Measurements from ENCODE around the gene SPI1.

SPI1 gene

DNA sequence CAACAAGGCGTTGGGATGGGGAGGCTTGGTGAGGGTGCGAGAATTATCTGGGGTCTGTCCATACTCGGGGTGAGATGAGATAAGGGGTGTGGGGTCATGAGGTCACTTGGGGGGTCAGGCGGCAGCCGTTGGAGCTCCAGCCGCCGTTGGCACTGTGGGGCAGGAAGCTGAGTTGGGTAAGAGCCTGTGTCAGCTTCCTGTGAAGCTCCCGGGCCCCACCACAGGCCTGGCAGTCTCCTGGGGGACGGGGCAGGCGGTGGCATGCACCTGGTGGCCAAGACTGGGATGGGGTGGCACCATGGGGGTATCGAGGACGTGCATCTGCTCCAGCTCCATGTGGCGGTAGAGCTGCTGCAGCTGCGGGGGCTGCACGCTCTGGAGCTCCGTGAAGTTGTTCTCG, 18.8 kb downstream of the SPI1 start:
- no peak for DNase-seq (ENCODE audit: insufficient read length, low spot score)

GRCh38 chr11:47359162-47359561, 19.2 kb downstream of the SPI1 start:
- no peak for FAIRE-seq
- no peak for TF ChIP-seq POLR2A (IDR thresholded peaks at IDR 0.05; ENCODE audit: low read depth, low read length)
- TF ChIP-seq TAF1 (IDR thresholded peaks at IDR 0.05; ENCODE audit: low read depth, low read length) = no peak
- TF ChIP-seq POU2F2 (IDR thresholded peaks at IDR 0.05; ENCODE audit: low read depth, low read length) = no peak
- no peak for TF ChIP-seq SPI1 (IDR thresholded peaks at IDR 0.05; ENCODE audit: low read depth, low read length)
- TF ChIP-seq POLR2AphosphoS5 (IDR thresholded peaks at IDR 0.05; ENCODE audit: low read depth, low read length) = no peak
- no peak for TF ChIP-seq PAX5 (IDR thresholded peaks at IDR 0.05; ENCODE audit: insufficient read depth, low read length, severe bottlenecking)

More for the DNA sequence above, 18.8 kb downstream of the SPI1 start:
- FAIRE-seq = no peak
- TF ChIP-seq POLR2A (IDR thresholded peaks at IDR 0.05; ENCODE audit: low read depth, low read length) = no peak
- no peak for TF ChIP-seq SPI1 (IDR thresholded peaks at IDR 0.05; ENCODE audit: low read depth, low read length)
- no peak for TF ChIP-seq PAX5 (IDR thresholded peaks at IDR 0.05; ENCODE audit: insufficient read depth, low read length, severe bottlenecking)
- no peak for TF ChIP-seq POU2F2 (IDR thresholded peaks at IDR 0.05; ENCODE audit: low read depth, low read length)

DNA sequence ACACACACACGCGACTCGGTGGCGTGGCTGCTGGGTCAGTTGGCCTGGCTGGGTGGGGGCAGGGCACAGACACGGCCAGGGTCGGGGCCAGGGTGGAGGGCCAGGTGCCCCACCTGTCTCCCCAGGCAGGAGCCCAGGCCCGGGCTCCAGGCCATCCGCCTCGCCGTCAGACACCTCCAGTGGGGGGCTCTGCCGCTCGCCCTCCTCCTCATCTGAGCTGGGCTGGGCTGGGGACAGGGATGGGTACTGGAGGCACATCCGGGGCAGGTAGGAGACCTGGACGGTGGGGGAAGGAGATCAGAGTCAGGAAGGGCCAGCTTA, 19.7 kb downstream of the SPI1 start:
- FAIRE-seq = no peak
- no peak for DNase-seq (ENCODE audit: insufficient read length, low spot score)
- TF ChIP-seq PAX5 (IDR thresholded peaks at IDR 0.05; ENCODE audit: insufficient read depth, low read length, severe bottlenecking) (no peak), POLR2AphosphoS5 (IDR thresholded peaks at IDR 0.05; ENCODE audit: low read depth, low read length) (no peak), SPI1 (IDR thresholded peaks at IDR 0.05; ENCODE audit: low read depth, low read length) (no peak), POLR2A (IDR thresholded peaks at IDR 0.05; ENCODE audit: low read depth, low read length) (no peak), TAF1 (IDR thresholded peaks at IDR 0.05; ENCODE audit: low read depth, low read length) (no peak), POU2F2 (IDR thresholded peaks at IDR 0.05; ENCODE audit: low read depth, low read length) (no peak)

More at GRCh38 chr11:47359162-47359561, 19.2 kb downstream of the SPI1 start:
- DNase-seq (ENCODE audit: insufficient read length, low spot score) = no peak

DNA sequence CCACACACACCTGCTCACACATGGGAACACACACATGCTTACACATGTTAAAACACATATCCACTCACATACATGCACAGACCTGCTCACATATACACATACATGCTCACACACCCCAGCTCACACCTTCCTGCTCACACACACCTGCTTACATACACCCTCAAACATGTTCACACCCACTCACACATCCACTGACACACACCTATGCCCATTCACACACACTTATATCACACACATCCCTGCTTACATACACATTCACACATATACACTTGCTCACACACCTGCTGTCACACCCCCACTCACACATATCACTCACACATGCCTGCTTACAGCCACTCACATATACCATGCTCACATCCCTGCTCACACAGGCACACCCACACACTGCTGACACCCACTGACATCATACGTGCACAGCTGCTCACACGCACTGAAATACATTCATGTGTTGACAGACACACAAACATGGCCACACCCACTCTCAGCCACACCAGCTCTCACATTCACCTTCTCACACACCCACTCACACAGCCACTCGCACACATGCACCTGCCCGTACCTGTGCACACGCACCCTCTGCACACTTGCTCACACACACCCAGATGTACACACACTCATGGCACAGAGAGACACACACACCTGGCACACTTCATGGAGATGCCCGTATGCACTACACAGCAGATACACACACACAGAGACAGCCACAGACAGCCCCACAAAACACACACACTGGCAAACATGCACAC, 20.2 kb downstream of the SPI1 start:
- FAIRE-seq = peak; percentile 82
- TF ChIP-seq TAF1 (IDR thresholded peaks at IDR 0.05; ENCODE audit: low read depth, low read length) = no peak
- no peak for TF ChIP-seq POU2F2 (IDR thresholded peaks at IDR 0.05; ENCODE audit: low read depth, low read length)
- no peak for DNase-seq (ENCODE audit: insufficient read length, low spot score)

GRCh38 chr11:47356998-47357329, 21.4 kb downstream of the SPI1 start:
- peak; percentile 93 for FAIRE-seq

GRCh38 chr11:47356129-47356997, 22.0 kb downstream of the SPI1 start:
- TF ChIP-seq POLR2A (IDR thresholded peaks at IDR 0.05; ENCODE audit: low read depth, low read length) = no peak
- TF ChIP-seq POLR2AphosphoS5 (IDR thresholded peaks at IDR 0.05; ENCODE audit: low read depth, low read length) = no peak
- no peak for TF ChIP-seq TAF1 (IDR thresholded peaks at IDR 0.05; ENCODE audit: low read depth, low read length)
- no peak for TF ChIP-seq POU2F2 (IDR thresholded peaks at IDR 0.05; ENCODE audit: low read depth, low read length)
- TF ChIP-seq SPI1 (IDR thresholded peaks at IDR 0.05; ENCODE audit: low read depth, low read length) = no peak
- no peak for TF ChIP-seq PAX5 (IDR thresholded peaks at IDR 0.05; ENCODE audit: insufficient read depth, low read length, severe bottlenecking)
- no peak for FAIRE-seq
- DNase-seq (ENCODE audit: insufficient read length, low spot score) = no peak

More at GRCh38 chr11:47356998-47357329, 21.4 kb downstream of the SPI1 start:
- TF ChIP-seq POU2F2 (IDR thresholded peaks at IDR 0.05; ENCODE audit: low read depth, low read length) = no peak
- TF ChIP-seq POLR2A (IDR thresholded peaks at IDR 0.05; ENCODE audit: low read depth, low read length) = no peak
- TF ChIP-seq SPI1 (IDR thresholded peaks at IDR 0.05; ENCODE audit: low read depth, low read length) = no peak
- no peak for TF ChIP-seq PAX5 (IDR thresholded peaks at IDR 0.05; ENCODE audit: insufficient read depth, low read length, severe bottlenecking)
- no peak for TF ChIP-seq POLR2AphosphoS5 (IDR thresholded peaks at IDR 0.05; ENCODE audit: low read depth, low read length)
- TF ChIP-seq TAF1 (IDR thresholded peaks at IDR 0.05; ENCODE audit: low read depth, low read length) = no peak
- DNase-seq (ENCODE audit: insufficient read length, low spot score) = no peak

GRCh38 chr11:47355283-47356128, 22.8 kb downstream of the SPI1 start:
- FAIRE-seq (no peak), DNase-seq (ENCODE audit: insufficient read length, low spot score) (no peak)
- TF ChIP-seq POU2F2 (IDR thresholded peaks at IDR 0.05; ENCODE audit: low read depth, low read length) (no peak), POLR2AphosphoS5 (IDR thresholded peaks at IDR 0.05; ENCODE audit: low read depth, low read length) (0 out of 2 replicates have a peak, but pooled peaks have one; percentile 55), PAX5 (IDR thresholded peaks at IDR 0.05; ENCODE audit: insufficient read depth, low read length, severe bottlenecking) (no peak)

DNA sequence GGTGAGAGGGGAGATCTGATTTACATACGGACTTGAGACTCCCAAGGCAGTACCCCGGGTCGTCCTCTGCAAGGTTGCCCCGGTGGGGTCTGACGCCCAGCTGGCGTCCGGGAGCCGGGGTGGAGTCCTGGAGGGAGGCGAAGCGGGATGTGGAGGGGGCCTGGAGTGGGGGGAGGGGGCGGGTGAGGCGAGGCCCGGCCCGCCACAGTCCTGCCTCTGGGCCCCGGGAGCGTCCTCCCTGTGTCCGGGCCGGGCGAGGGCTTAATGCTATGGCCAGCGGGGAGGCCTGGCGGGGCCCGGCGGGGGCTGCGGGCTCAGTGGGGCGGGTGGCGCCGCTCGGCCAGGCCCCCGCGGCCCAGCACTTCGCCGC, 23.4 kb downstream of the SPI1 start:
- FAIRE-seq = no peak
- no peak for TF ChIP-seq PAX5 (IDR thresholded peaks at IDR 0.05; ENCODE audit: insufficient read depth, low read length, severe bottlenecking)
- TF ChIP-seq POLR2AphosphoS5 (IDR thresholded peaks at IDR 0.05; ENCODE audit: low read depth, low read length) = no peak
- TF ChIP-seq TAF1 (IDR thresholded peaks at IDR 0.05; ENCODE audit: low read depth, low read length) = no peak
- no peak for TF ChIP-seq POU2F2 (IDR thresholded peaks at IDR 0.05; ENCODE audit: low read depth, low read length)
- no peak for TF ChIP-seq POLR2A (IDR thresholded peaks at IDR 0.05; ENCODE audit: low read depth, low read length)
- TF ChIP-seq SPI1 (IDR thresholded peaks at IDR 0.05; ENCODE audit: low read depth, low read length) = no peak
- DNase-seq (ENCODE audit: insufficient read length, low spot score) = no peak

All from GM12891 (cell line).